H1 (cell line): ENCODE data around the gene LRTM2. TPM values are rescaled to one million over a fixed set of nuclear protein-coding genes. Genes with fewer than 3 reads are reported as not detected.

ENCODE experiments used
- CTCF ChIA-PET: fragments of 300-600 bp; sonication (Branson Sonifier 250); formaldehyde crosslinking; loops from one replicate; lab custom pipeline; 2021; ENCODE audit not compliant: partially characterized antibody; lab: Charles Lee
- POLR2A ChIA-PET: fragments of 300-600 bp; sonication (Branson Sonifier 250); formaldehyde crosslinking; loops from one replicate; lab custom pipeline; 2021; ENCODE audit warnings: inconsistent platforms; ENCODE audit not compliant: partially characterized antibody; lab: Charles Lee
- DNase-seq, 2 experiments: peaks; one replicate each; pipeline versions ENCODE4 v3.0.0 to v3.0.0-alpha.2; 2010 to 2022; ENCODE audit warnings: low spot score in 2 of 2, low read depth in 1 of 2, mixed read lengths in 1 of 2
- FAIRE-seq: peaks from 2 replicates; lab custom pipeline; 2011; peaks lifted over from hg19 to GRCh38; lab: Jason Lieb, UNC
- H2AFZ ChIP-seq: 2 replicates; pipeline ENCODE4 v1.8.1; 2012; ENCODE audit warnings: low read length, inconsistent platforms
- H2AK5ac ChIP-seq: 2 replicates; pipeline ENCODE4 v1.6.1; 2013; ENCODE audit warnings: low read depth, low read length
- H2BK120ac ChIP-seq: replicated peaks from 2 replicates; pipeline ENCODE3; 2013; ENCODE audit warnings: low read depth, low read length, inconsistent platforms
- H2BK12ac ChIP-seq: 2 replicates; pipeline ENCODE4 v1.6.1; 2013; ENCODE audit warnings: low read depth, low read length
- H2BK15ac ChIP-seq: 2 replicates; pipeline ENCODE4 v1.6.1; 2013; ENCODE audit warnings: low read length
- H2BK20ac ChIP-seq: 2 replicates; pipeline ENCODE4 v1.6.1; 2013; ENCODE audit warnings: low read length
- H2BK5ac ChIP-seq: 2 replicates; pipeline ENCODE4 v1.6.1; 2013; ENCODE audit warnings: low read depth, low read length
- H3K14ac ChIP-seq: 2 replicates; pipeline ENCODE4 v1.6.1; 2013; ENCODE audit warnings: inconsistent platforms; ENCODE audit not compliant: insufficient read length
- H3K18ac ChIP-seq: 2 replicates; pipeline ENCODE4 v1.6.1; 2013; ENCODE audit warnings: low read length; ENCODE audit errors: extremely low read depth
- H3K23ac ChIP-seq: 2 replicates; pipeline ENCODE4 v1.6.1; 2013; ENCODE audit warnings: inconsistent platforms; ENCODE audit not compliant: insufficient read length
- H3K23me2 ChIP-seq: 2 replicates; pipeline ENCODE4 v1.6.1; 2013; ENCODE audit warnings: low read depth, low read length
- H3K27ac ChIP-seq: 2 replicates; pipeline ENCODE4 v1.6.1; 2011; ENCODE audit warnings: low read depth, low read length, inconsistent platforms
- H3K27me3 ChIP-seq, 4 experiments: replicated peaks in 1 of 4; 1 replicate in 1 of 4; 2 replicates in 3 of 4; pipeline versions ENCODE4 v1.6.1 to v1.8.1; 2011 to 2013; ENCODE audit warnings: low read length in 3 of 4, mild to moderate bottlenecking in 3 of 4, inconsistent platforms in 2 of 4, mixed read lengths in 2 of 4, moderate library complexity in 1 of 4; ENCODE audit not compliant: control insufficient read depth in 3 of 4, insufficient read depth in 3 of 4; ENCODE audit errors: extremely low read depth in 1 of 4
- H3K36me3 ChIP-seq, 4 experiments: 2 replicates each; pipeline versions ENCODE4 v1.6.1 to v1.8.1; 2011 to 2013; ENCODE audit warnings: mild to moderate bottlenecking in 4 of 4, low read length in 3 of 4, moderate library complexity in 2 of 4, control low read depth in 1 of 4, inconsistent platforms in 1 of 4; ENCODE audit not compliant: insufficient read depth in 4 of 4, control insufficient read depth in 2 of 4
- H3K4ac ChIP-seq: replicated peaks from 2 replicates; pipeline ENCODE3; 2013; ENCODE audit warnings: low read length, low read depth, mixed read lengths, inconsistent platforms; ENCODE audit not compliant: insufficient read length
- H3K4me1 ChIP-seq, 4 experiments: replicated peaks in 1 of 4; 1 replicate in 1 of 4; 2 replicates in 3 of 4; pipeline versions ENCODE4 v1.6.1 to v1.8.1; 2011 to 2013; ENCODE audit warnings: low read length in 3 of 4, inconsistent platforms in 2 of 4, mixed read lengths in 1 of 4; ENCODE audit not compliant: insufficient read depth in 4 of 4, control insufficient read depth in 3 of 4
- H3K4me2 ChIP-seq, 2 experiments: 2 replicates each; pipeline versions ENCODE4 v1.6.1 to v1.8.1; 2011 to 2013; ENCODE audit warnings: low read depth in 2 of 2, low read length in 2 of 2, control low read depth in 1 of 2, inconsistent platforms in 1 of 2, mild to moderate bottlenecking in 1 of 2; ENCODE audit not compliant: insufficient read depth in 1 of 2
- H3K4me3 ChIP-seq, 4 experiments: fragments of 200-600, 300-600 bp in 1 of 4; sonication (generic), shearing (Covaris generic), sonication (Bioruptor Twin) in 1 of 4; 2 replicates each; pipeline versions ENCODE4 v1.5.1 to v1.8.1; 2011 to 2016; ENCODE audit warnings: low read length in 4 of 4, low read depth in 3 of 4, control low read depth in 2 of 4, inconsistent platforms in 2 of 4, mild to moderate bottlenecking in 2 of 4, mixed read lengths in 1 of 4, moderate library complexity in 1 of 4; ENCODE audit not compliant: insufficient read depth in 2 of 4; ENCODE audit errors: extremely low read depth in 1 of 4
- H3K56ac ChIP-seq: replicated peaks from 2 replicates; pipeline ENCODE3; 2013; ENCODE audit warnings: low read depth, mild to moderate bottlenecking, mixed read lengths, low read length, inconsistent platforms; ENCODE audit not compliant: insufficient read length
- H3K79me1 ChIP-seq: 2 replicates; pipeline ENCODE4 v1.6.1; 2013; ENCODE audit warnings: low read depth, low read length, control low read depth
- H3K79me2 ChIP-seq, 2 experiments: 2 replicates each; pipeline versions ENCODE4 v1.6.1 to v1.8.1; 2012 to 2013; ENCODE audit warnings: low read length in 2 of 2, mild to moderate bottlenecking in 2 of 2, inconsistent platforms in 1 of 2; ENCODE audit not compliant: insufficient read depth in 2 of 2, control insufficient read depth in 1 of 2
- H3K9ac ChIP-seq, 4 experiments: replicated peaks in 1 of 4; 1 replicate in 1 of 4; 2 replicates in 3 of 4; pipeline versions ENCODE4 v1.6.1 to v1.8.1; 2011 to 2013; ENCODE audit warnings: low read depth in 3 of 4, low read length in 3 of 4, control low read depth in 2 of 4, mild to moderate bottlenecking in 2 of 4, moderate library complexity in 2 of 4, inconsistent platforms in 1 of 4; ENCODE audit errors: extremely low read depth in 1 of 4
- H3K9me3 ChIP-seq, 2 experiments: 2 replicates each; pipeline versions ENCODE4 v1.6.1 to v1.8.1; 2012 to 2013; ENCODE audit warnings: mild to moderate bottlenecking in 2 of 2, moderate library complexity in 2 of 2, control low read depth in 1 of 2, inconsistent platforms in 1 of 2, low read depth in 1 of 2, low read length in 1 of 2, mixed read lengths in 1 of 2; ENCODE audit not compliant: insufficient read depth in 2 of 2
- H4K20me1 ChIP-seq, 2 experiments: replicated peaks in 1 of 2; 2 replicates each; pipeline versions ENCODE3 to v1.8.1; 2011 to 2013; ENCODE audit warnings: inconsistent platforms in 2 of 2, low read length in 2 of 2, mild to moderate bottlenecking in 1 of 2; ENCODE audit not compliant: insufficient read depth in 2 of 2, control insufficient read depth in 1 of 2
- H4K5ac ChIP-seq: 2 replicates; pipeline ENCODE4 v1.6.1; 2013; ENCODE audit warnings: low read length, low read depth, mixed read lengths, inconsistent platforms; ENCODE audit not compliant: insufficient read length
- H4K8ac ChIP-seq: 2 replicates; pipeline ENCODE4 v1.8.0; 2013; ENCODE audit warnings: mild to moderate bottlenecking, moderate library complexity, low read length, inconsistent platforms; ENCODE audit not compliant: insufficient read depth; ENCODE audit errors: extremely low read depth
- H4K91ac ChIP-seq: replicated peaks from 2 replicates; pipeline ENCODE3; 2013; ENCODE audit warnings: low read length, mixed read lengths, inconsistent platforms; ENCODE audit not compliant: insufficient read length
- BACH1 ChIP-seq: IDR thresholded peaks from 2 replicates; pipeline ENCODE4 v1.6.1; 2012; ENCODE audit warnings: low read length, improper control_type of control experiment
- BCL11A ChIP-seq, 2 experiments: IDR thresholded peaks; one replicate each; pipeline ENCODE4 v1.6.1; 2011; ENCODE audit warnings: low read depth in 2 of 2, low read length in 2 of 2, mild to moderate bottlenecking in 2 of 2
- CBX5 ChIP-seq: fragments of 300-800, 300-1000 bp; sonication (generic); IDR thresholded peaks from 2 replicates; pipeline ENCODE4 v1.7.1; 2016; ENCODE audit warnings: antibody characterized with exemption, low read length, low read depth
- CREB1 ChIP-seq: IDR thresholded peaks from 2 replicates; pipeline ENCODE4 v1.6.1; 2012; ENCODE audit warnings: inconsistent platforms
- EGR1 ChIP-seq: IDR thresholded peaks from 2 replicates; pipeline ENCODE4 v1.6.1; 2011; ENCODE audit warnings: low read depth, low read length, borderline replicate concordance
- GABPA ChIP-seq: IDR thresholded peaks from 2 replicates; pipeline ENCODE4 v1.6.1; 2011; ENCODE audit warnings: mild to moderate bottlenecking, low read length, moderate library complexity, borderline replicate concordance; ENCODE audit not compliant: insufficient read depth
- HDAC2 ChIP-seq, 2 experiments: fragments of 300-600 bp in 1 of 2; sonication (generic) in 1 of 2; IDR thresholded peaks; 2 replicates each; pipeline ENCODE4 v1.6.1; 2011 to 2012; ENCODE audit warnings: low read depth in 2 of 2, low read length in 2 of 2, mild to moderate bottlenecking in 2 of 2, moderate library complexity in 2 of 2, borderline replicate concordance in 1 of 2, inconsistent platforms in 1 of 2
- KDM4A ChIP-seq: IDR thresholded peaks from one replicate; pipeline ENCODE4 v1.7.1; 2012; ENCODE audit warnings: low read depth, mild to moderate bottlenecking, moderate library complexity, low read length, inconsistent platforms; ENCODE audit not compliant: severe bottlenecking
- NANOG ChIP-seq: IDR thresholded peaks from 2 replicates; pipeline ENCODE4 v1.6.1; 2011; ENCODE audit warnings: low read length, low read depth, mild to moderate bottlenecking, inconsistent platforms; ENCODE audit not compliant: insufficient read depth, poor library complexity, severe bottlenecking
- RXRA ChIP-seq: IDR thresholded peaks from 2 replicates; pipeline ENCODE4 v1.6.1; 2011; ENCODE audit warnings: low read depth, mild to moderate bottlenecking, low read length, moderate library complexity; ENCODE audit not compliant: insufficient read depth
- SUZ12 ChIP-seq: fragments of 200-600 bp; sonication (generic); IDR thresholded peaks from 2 replicates; pipeline ENCODE4 v1.6.1; 2012; ENCODE audit warnings: mild to moderate bottlenecking, inconsistent platforms, low read length, moderate library complexity, mixed read lengths
- TCF12 ChIP-seq: IDR thresholded peaks from 2 replicates; pipeline ENCODE4 v1.6.1; 2011; ENCODE audit warnings: low read depth, mild to moderate bottlenecking, low read length
- WGBS, 2 experiments: shearing (Covaris generic) in 1 of 2; methylation state at CpG; one replicate each; pipeline versions ENCODE4 v1.1.6 to v1.1.7; 2013 to 2015; ENCODE audit warnings: low lambda C conversion rate in 2 of 2, mixed read lengths in 2 of 2, inconsistent platforms in 1 of 2, low coverage in 1 of 2, missing lambda C conversion rate in 1 of 2; ENCODE audit not compliant: insufficient replicate concordance in 2 of 2, insufficient coverage in 1 of 2, insufficient read length in 1 of 2; ENCODE audit errors: extremely low coverage in 1 of 2, missing lambda C conversion rate in 1 of 2; 5-methylcytosine and 5-hydroxymethylcytosine counted together
- polyA plus RNA-seq, 7 experiments: library from polyadenylated mRNA; depleted of rRNA in 3 of 7; stranded (reverse) in 5 of 7; unstranded in 2 of 7; fragments of >200 nt in 5 of 7; fragments of 200-250 nt in 2 of 7; gene quantifications; 1 replicate in 5 of 7; 2 replicates in 1 of 7; 4 replicates in 1 of 7; pipeline versions ENCODE4 v1.2.1 to v1.2.3, GENCODE V29; 2011 to 2013; ENCODE audit warnings: missing spikeins in 2 of 7, mixed read lengths in 2 of 7
- total RNA-seq: library from RNA; stranded (reverse); fragmentation: NEBNext Ultra II Directional; extraction: Animal tissue kit (Norgen Biotek cat#: 25700); gene quantifications from 2 replicates; pipeline ENCODE4 v1.2.1, GENCODE V29; 2021

LRTM2 gene
- total and polyA plus RNA-seq, 2 of the 8 experiments (the other 6 are each of a cell fraction or from before 2014, with no cell fraction given), result 0.06 TPM; not detected in 1

GRCh38 chr12:1825382-1826102, 5.2 kb downstream of the LRTM2 start:
- Histone ChIP-seq H2BK120ac (no peak overlapping the region), H3K18ac (no peak overlapping the region), H2AK5ac (no peak overlapping the region), H3K79me1 (no peaks in the 10 kb centered on the region; the same call in 1 of the 2 replicates), H2BK12ac (no peak overlapping the region), H2BK20ac (no peak overlapping the region), H3K4ac (no peak overlapping the region), H4K20me1 (peaks cover 0 to 3% of the 10 kb centered on the region in 2 experiments), H3K56ac (no peak overlapping the region), H3K4me2 (no peak overlapping the region), H3K27ac (no peak overlapping the region), H3K14ac (no peak overlapping the region), H3K4me1 (peaks cover 0 to 11% (median 5%) of the 10 kb centered on the region in 4 experiments; a peak in 3 of 7 replicates), H3K27me3 (peaks cover 5 to 18% (median 17%) of the 10 kb centered on the region in 4 experiments), H2BK15ac (no peak overlapping the region), H3K36me3 (no peaks in the 10 kb centered on the region), H3K4me3 (no peak overlapping the region), H2BK5ac (no peak overlapping the region; the same call in 1 of the 2 replicates), H3K23ac (no peak overlapping the region), H3K23me2 (no peaks in the 10 kb centered on the region; the same call in 1 of the 2 replicates), H3K9ac (no peak overlapping the region), H4K8ac (no peak overlapping the region), H3K9me3 (no peaks in the 10 kb centered on the region), H4K5ac (no peak overlapping the region), H3K79me2 (no peaks in the 10 kb centered on the region), H4K91ac (no peak overlapping the region), H2AFZ (no peak overlapping the region)
- POLR2A ChIA-PET, result interaction anchor here (1.6 kb wide), 1 partner anchor 27 kb away, joined by 3 read pairs; no protein-coding TSS in a partner anchor
- FAIRE-seq (no peak), DNase-seq (no peak)
- WGBS, 2 experiments, result 86% methylated on average over 14 of the region's 14 CpGs; no CpG with 5 or more reads in 1 of the 2 experiments
- CTCF ChIA-PET, result no interaction called here
- TF ChIP-seq RXRA, result no peak
- no peak for TF ChIP-seq BCL11A (IDR thresholded peaks at IDR 0.05; ENCODE audit: low read depth in 2 of 2, low read length in 2 of 2)
- TF ChIP-seq HDAC2 (IDR thresholded peaks at IDR 0.05; ENCODE audit: borderline replicate concordance in 1 of 2, low read depth in 2 of 2, low read length in 2 of 2), result no peak
- no peak for TF ChIP-seq TCF12
- TF ChIP-seq EGR1, result no peak
- no peak for TF ChIP-seq GABPA
- TF ChIP-seq SUZ12, result no peak
- TF ChIP-seq NANOG, result no peak
- TF ChIP-seq CBX5, result no peak
- no peak for TF ChIP-seq BACH1
- no peak for TF ChIP-seq KDM4A
- TF ChIP-seq CREB1, result no peak
